Stimulated activated CD4-positive, alpha-beta T cell treated with anti-CD3 and anti-CD28 coated beads, Interleukin-2, amount 100 ng/mL, for 4 hours (primary cell): ENCODE results near the gene KATNB1.

Source experiments
- DNase-seq: peaks from one replicate; pipeline ENCODE4 v3.0.0-alpha.2; 2020; ENCODE audit warnings: low read depth

The KATNB1 gene

GRCh38 chr16:57756424-57757325 lies 21.1 kb downstream of the KATNB1 start:
- DNase-seq = no peak

DNA sequence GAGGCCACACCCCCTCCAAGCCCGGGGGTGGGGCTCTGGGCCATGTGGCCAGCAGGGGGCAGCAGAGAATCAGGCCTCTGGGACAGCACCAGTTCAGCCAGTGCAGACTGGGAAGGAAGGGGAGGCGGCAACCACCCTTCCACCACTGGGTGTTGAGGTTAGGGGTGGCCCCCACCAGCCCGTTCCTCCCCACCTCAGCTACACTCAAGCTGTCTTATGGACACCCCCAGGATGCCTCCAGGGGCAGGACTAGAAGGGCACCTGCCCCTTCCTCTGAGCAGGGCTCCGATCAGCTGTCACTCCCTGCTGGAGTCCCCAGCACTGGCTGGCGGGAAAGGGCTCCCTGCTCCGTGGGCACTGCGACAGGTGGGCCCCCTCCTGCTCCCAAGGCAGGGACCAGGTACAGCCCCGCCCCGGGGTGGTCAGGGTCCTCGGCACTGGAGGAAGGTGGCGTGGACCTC lies 21.8 kb downstream of the KATNB1 start:
- DNase-seq = peak; percentile 80

GRCh38 chr16:57757883-57758282 lies 22.3 kb downstream of the KATNB1 start:
- no peak for DNase-seq

DNA sequence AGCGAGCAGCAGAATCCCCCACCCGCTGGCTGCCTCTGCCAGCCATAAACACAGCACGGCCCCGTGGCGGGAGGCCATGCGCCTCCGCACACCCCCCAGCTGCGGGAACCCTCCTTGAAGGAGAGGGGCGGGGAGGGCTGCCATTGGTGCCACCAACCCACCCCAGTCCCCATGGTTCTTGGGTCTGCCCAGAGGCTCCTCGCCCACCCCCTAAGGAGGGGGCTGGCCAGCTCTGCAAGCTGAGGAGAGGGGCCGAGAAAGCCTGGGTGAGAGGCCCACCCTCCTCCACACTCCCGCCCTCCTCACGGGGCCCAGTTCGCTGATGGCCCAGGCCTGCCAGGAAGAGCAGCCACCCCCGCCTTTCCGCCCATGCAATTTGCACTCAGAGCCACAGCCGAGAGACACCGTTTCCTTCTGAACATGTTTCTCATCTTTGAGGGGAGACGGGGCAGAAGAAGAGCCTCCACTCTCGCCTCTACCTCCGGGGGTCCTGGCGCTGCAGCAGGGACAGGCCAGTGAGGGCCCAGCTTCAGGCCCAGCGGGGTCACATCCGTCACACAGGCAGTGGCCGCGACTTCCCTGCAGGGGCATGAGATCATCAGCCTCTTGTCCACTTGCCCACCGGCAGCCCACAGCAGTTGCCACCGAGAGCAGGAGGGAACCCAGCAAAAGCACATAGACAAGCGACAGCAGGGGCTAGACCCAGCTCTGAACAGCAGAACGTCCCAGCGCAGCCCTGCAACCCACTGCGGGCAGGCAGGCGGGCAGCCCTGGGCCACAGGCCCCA lies 23.0 kb downstream of the KATNB1 start:
- DNase-seq = no peak

GRCh38 chr16:57759131-57759530 lies 23.6 kb downstream of the KATNB1 start:
- DNase-seq = no peak

DNA sequence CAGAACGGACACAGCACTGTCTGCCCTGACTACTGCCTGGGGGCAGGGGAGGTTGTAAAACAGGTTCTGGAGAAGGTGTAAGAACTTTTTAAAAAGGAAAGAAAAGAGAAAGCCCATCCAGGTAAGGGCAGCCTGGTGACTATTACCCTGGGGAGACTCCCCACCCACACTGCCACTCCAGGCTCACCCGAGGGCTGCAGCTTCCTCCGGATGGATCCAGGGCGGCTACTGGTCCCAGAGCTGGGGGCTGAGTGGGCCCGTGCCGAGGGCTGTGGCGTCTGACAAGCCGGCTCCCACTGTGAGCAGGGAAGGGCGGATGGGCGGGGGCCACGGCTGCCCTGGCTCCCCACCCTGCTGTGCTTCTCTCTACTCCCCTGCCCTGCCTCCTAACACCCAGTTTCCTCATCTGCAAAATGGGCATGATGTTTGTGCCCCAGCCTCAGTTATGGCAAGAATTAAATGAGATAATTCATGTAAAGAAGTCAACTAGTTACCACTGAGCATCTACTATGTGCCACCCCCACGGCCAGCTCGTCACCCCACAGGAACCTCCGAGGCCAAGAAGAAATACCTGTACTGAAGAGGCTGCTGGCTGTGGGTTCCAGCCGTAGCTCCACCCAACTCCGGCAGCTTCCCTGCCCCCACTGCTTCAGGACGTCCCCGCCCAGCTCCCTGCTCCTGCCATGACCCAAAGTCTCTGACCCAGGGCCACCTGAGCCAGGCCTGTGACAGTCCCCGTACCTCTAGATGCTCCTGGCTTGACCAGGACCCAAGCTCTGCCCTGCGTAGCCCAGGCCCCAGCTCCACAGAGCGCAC lies 24.2 kb downstream of the KATNB1 start:
- no peak for DNase-seq

DNA sequence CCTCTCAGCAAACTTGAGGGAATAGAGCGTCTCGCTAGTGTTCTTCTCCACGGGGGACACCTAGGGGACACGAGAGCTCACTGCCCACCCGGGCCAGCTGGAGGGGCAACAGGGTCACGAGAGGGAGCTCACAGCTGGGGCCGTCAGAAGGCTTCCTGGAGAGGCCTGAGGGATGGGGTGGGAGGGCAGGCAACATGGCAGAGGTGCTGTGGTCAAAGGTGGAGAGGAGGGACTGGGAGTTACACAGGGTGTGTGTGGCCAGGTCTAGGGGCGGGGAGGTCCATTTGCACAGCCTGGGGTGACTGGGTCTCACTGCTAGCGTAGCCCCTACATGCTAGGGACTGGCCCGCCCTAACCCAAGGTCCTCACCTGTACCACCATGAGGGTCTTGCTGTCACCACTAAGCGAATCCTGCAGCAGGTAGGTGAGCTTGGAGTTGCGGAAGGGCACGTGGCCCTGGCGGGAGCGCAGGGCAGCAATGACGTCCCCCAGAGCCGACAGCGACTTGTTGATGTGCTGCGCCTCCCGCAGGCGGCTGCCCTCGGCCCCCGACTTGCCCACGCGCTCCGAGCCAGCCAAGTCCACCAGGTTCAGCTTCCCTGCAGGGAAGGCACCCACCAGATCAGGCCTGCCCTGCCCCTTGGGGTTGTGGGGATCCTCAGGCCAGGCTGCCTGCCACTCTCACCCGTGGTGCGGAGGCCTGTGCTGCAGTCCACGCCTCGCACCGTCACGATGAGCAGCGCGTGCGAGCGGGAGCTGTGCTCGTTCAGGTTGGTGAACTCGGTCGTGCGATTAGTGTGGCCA lies 25.0 kb downstream of the KATNB1 start:
- no peak for DNase-seq

DNA sequence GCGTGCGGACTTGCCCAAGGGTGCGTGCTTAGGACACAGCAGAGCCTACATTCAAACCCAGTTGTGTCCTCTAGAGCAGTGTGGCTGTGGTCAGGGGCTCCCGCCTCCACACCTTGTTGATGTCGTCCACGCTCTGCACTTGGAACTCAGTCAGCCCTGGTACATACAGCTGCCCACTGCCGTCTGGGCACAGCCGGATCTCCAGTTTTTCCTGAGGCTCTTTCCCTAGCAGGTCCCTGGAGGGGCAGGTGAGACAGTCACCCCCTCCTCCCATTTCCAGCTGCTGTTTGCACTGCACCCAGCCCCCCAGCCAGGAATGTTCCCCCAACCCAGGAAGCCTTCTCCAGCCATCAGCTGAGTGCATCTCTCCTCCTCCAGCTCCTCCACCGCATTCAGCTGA lies 25.7 kb downstream of the KATNB1 start:
- DNase-seq = no peak

DNA sequence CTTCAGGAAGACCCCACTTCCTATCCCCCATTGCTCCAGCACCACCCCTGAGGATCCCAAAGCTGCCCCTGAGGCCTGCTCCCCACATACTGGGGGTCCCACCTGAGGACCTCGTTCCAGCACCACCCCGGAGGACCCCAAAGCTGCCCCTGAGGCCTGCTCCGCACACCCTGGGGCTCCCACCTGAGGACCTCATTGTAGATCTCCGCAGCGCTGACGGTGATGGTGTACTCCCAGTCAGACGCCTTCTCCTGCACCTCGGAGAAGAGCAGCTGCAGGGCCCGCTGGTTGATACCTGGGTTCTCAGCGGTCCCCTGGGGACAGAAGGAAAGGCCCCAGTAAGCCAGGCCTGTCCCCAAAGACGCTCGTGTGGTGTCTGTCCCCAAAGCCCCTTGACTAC lies 26.4 kb downstream of the KATNB1 start:
- no peak for DNase-seq

- DNase-seq = no peak
Measured at GRCh38 chr16:57762365-57763040, 26.9 kb downstream of the KATNB1 start.

DNA sequence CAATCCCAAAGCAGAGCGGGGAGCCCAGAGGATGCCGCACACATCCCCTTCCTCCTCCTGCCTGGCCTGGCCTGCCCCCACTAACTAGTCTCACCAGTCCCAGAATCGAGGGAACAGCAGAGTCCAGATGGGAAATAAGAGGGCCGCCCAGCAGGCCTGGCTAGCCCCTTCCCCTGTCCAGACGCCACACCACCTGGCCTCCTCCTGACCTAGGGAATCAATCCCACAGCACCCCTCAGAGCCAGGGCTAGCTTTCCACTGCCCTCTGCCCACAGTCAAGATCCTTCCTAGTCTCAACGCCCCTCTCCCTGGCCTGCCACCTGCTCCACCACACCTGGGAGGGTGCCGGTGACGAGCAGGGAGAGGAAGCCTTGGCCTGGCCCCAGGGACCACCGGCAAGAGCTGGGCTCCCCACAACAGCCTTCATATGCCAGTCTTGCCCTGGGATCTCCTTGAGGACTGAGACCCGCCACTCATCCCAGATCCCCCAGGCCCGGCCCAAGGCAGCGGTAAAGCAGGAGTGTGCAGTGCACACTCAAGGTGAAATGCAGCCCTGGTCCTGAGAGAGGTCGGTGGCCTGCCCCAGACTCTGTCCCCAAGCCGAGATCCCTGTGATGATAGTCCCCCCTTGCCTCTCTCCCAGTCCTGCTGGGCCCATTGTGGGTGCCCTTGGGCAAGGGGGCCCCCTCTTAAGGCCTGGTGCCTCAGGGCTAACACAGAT lies 27.9 kb downstream of the KATNB1 start:
- DNase-seq = no peak

GRCh38 chr16:57764006-57764340 lies 28.4 kb downstream of the KATNB1 start:
- no peak for DNase-seq

DNA sequence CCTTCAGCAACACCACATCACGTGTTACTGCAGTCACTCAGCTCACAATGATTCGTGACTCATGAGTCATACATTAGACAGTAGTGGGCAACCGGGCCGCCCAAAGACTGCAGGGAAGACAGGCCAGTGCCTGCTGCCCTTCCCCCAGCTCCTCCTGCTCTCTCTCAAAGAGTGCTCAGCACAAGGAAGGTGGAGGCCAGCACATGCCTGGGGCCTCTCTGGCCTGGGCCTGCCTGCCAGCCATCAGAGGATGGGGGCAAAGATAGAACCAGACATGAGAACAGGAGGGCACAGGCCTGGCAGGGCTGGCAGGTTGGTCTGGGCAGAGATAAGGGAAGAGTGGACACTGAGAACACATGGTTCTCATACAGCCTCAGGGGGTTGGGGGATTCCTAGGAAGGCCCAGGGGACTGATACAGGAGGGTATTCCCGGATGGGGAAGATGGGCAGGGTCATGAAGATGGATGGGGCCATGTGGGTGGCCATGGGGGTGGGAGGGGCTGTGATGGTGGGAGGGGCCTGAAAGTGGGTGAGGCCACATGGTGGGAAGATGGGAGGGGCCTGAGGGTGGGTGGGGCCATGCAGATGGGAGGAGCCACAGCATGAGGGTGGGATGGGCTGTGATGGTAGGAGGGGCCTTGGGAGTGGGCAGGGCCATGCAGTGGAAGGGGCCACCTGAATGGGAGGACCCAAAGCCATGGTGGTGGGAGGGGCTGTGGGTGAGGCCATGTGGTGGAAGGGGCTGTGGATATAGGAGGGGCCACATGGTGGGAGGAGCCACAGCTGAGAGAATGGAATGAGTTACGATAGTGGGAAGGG lies 29.0 kb downstream of the KATNB1 start:
- DNase-seq = no peak

GRCh38 chr16:57765160-57765728 lies 29.7 kb downstream of the KATNB1 start:
- no peak for DNase-seq

DNA sequence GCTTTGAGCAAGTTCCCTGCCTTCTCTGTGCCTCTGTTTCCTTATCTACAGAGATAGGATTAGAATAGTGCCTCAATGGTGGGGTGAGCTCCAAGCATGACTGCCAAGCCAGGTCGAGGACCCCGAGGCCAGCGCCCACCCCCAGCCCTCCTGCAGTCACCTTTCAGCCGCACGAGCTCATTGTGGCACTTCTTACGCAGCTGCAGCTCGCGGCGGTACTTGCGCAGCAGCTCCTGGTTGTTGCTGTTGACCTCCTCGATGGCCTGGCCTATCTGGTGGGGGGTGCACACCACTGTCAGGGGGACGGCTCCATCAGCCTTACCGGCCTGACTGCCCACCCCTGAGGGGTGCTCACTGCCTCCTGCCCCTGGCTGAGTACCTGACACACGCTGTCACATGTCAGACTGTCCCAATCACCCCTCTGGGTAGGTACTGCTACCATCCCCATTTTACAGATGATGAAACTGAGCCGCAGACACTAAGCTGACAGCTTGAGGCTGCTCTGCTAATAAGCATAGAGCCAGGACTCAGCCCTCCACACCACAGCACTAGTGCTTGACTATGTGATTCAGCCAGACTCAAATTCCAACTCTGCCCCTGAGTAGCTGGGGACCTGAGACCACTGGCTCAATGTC lies 31.3 kb downstream of the KATNB1 start:
- no peak for DNase-seq

DNA sequence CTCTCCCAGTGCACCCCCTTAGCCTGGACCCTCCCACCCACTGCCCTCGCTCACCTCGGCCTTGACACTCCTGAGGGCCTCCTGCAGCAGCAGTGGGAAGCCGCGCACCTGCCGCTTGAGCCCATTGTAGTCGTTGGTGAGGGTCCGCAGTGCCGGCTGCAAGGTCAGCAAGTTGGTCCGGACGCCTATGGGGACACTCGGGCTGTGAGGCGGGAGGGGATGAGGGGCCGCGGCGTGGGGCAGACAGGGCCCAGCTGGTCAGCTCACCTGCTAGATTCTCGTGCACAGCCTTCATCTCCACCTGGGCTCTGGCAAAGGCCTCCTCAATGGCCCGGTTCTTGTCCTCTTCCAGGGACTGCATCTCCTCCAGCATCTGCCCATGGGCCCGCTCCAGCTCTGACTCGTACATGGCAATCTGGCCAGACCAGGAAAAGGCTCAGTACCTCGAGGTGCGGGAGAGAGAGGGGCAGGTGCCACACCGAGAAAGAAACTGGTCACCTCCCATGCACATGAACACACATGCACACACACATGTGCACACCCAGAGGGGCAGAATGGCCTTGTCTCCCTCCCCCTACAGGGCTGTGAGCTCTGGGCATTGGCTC lies 34.1 kb downstream of the KATNB1 start:
- DNase-seq = no peak

DNA sequence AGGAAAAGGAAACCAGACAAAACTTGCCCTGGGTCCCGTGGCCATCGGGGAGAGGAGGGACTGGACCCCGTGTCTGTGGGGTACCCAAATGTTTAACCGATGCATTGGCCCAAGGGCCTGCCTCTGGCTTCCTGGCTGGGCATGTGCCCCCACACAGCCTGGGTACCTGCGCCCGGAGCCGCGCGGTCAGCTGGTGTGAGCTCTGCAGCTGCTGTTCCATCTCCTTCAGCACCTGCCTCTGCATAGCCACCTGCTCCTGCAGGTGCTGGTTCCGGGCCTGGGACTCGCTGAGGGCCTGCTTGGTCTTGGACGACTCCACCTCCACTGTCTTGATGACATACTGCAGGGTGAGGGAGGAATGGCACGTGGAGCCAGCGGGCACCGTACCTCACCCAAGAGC lies 34.8 kb downstream of the KATNB1 start:
- no peak for DNase-seq

DNA sequence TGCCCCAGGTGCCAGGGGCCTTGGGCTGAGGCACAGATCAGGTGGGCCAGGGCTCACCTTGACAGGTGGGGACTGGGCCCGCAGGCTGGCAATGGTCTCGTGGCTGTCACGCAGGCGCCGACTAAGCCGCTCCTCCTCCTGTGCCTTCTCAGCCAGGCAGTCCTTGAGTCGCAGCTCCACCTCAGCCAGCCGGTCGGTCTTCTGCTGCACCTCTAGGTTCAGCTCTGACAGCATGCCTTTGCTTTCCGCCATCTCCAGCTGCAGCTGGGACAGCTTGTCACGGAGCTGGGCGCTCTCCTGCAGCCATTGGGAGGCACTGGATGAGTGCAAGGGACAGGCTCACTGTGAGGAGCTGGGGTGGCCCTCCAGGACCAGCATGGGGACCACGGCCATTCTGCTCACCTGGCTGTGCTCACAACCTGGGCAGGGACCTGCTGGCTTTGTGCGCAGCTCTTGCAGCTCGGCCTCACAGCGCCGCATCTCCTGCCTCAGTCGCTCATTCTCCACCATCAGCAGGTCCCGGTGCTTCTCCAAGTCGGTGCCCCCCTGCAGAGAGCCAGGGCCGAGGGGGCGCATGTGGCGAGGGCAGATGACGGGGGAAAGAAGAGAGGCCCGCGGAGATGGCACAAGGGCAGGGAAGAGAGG lies 35.7 kb downstream of the KATNB1 start:
- no peak for DNase-seq
